B cell (primary cell): ENCODE data around the gene PNKP.

Experiments used
- EZH2 ChIP-seq: IDR thresholded peaks from 2 replicates; pipeline ENCODE4 v1.6.1; 2012; ENCODE audit warnings: borderline replicate concordance, low read depth, mild to moderate bottlenecking, moderate library complexity, low read length; ENCODE audit not compliant: insufficient read depth, poor library complexity, severe bottlenecking
- TF ChIP-seq, protein P1 (sequence below): fragments of 200-600 bp; IDR thresholded peaks from one replicate; pipeline ENCODE4 v1.8.0; 2022; ENCODE audit warnings: antibody characterized with exemption, mild to moderate bottlenecking

GRCh38 chr19:49869009-49869483, 1.7 kb upstream of the PNKP start:
- TF ChIP-seq, protein P1, sequence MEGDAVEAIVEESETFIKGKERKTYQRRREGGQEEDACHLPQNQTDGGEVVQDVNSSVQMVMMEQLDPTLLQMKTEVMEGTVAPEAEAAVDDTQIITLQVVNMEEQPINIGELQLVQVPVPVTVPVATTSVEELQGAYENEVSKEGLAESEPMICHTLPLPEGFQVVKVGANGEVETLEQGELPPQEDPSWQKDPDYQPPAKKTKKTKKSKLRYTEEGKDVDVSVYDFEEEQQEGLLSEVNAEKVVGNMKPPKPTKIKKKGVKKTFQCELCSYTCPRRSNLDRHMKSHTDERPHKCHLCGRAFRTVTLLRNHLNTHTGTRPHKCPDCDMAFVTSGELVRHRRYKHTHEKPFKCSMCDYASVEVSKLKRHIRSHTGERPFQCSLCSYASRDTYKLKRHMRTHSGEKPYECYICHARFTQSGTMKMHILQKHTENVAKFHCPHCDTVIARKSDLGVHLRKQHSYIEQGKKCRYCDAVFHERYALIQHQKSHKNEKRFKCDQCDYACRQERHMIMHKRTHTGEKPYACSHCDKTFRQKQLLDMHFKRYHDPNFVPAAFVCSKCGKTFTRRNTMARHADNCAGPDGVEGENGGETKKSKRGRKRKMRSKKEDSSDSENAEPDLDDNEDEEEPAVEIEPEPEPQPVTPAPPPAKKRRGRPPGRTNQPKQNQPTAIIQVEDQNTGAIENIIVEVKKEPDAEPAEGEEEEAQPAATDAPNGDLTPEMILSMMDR: no peak
- no peak for TF ChIP-seq EZH2
